Neural cell (in vitro differentiated cells): ENCODE measurements around the gene CCDC74B.
"Not testable (repeated sequence)": the region's sequence is repeated elsewhere in the genome, so short reads cannot be mapped to it uniquely, and the experiment has no call there.

ENCODE experiments used
- CTCF ChIP-seq: fragments of 450-650 bp; IDR thresholded peaks from 2 replicates; pipeline ENCODE4 v1.5.1; 2014; ENCODE audit warnings: antibody characterized with exemption, mild to moderate bottlenecking, moderate library complexity; ENCODE audit not compliant: poor library complexity, severe bottlenecking
- EZH2 ChIP-seq: fragments of 200-600, 300-800 bp; shearing (Covaris generic), sonication (generic); IDR thresholded peaks from 2 replicates; pipeline ENCODE4 v1.6.1; 2014; ENCODE audit warnings: antibody characterized with exemption, low read length, borderline replicate concordance, mild to moderate bottlenecking; ENCODE audit not compliant: insufficient read depth, poor library complexity, severe bottlenecking
- TAF1 ChIP-seq: IDR thresholded peaks from 2 replicates; pipeline ENCODE4 v1.6.1; 2012; ENCODE audit warnings: low read depth

GRCh38 chr2:130102597-130103363, 42.1 kb downstream of the CCDC74B start:
- not testable (repeated sequence) for TF ChIP-seq EZH2, CTCF, TAF1
